ENCODE results near the gene TCTN2.

The TCTN2 gene

DNA sequence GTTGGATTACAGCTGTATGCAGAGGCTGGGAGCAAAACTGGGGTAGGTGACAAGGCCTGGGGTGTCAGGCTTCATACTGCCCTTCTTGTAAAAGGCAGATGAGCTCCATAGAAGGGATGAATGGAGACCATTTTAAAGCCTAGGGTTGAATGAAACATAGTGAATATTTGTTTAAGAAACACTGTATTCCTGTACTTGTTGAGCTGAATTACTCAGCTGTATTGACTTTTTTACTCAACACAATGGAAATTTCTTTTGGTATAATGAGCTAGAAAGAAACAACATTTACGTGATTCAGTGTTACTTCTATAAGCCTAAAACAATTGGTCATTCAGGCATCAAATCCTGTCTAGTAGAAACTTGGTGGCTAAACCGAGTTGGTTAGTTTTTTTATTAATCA, 55.3 kb downstream of the TCTN2 start:
- no peak for DNase-seq (ENCODE audit: extremely low spot score)
- POLR2A ChIA-PET = no interaction called here
- CTCF ChIA-PET = interaction anchor here (3.2 kb wide), 1 partner anchor 12 kb away, joined by 11 read pairs; no protein-coding TSS in a partner anchor
- TF ChIP-seq, protein P1, sequence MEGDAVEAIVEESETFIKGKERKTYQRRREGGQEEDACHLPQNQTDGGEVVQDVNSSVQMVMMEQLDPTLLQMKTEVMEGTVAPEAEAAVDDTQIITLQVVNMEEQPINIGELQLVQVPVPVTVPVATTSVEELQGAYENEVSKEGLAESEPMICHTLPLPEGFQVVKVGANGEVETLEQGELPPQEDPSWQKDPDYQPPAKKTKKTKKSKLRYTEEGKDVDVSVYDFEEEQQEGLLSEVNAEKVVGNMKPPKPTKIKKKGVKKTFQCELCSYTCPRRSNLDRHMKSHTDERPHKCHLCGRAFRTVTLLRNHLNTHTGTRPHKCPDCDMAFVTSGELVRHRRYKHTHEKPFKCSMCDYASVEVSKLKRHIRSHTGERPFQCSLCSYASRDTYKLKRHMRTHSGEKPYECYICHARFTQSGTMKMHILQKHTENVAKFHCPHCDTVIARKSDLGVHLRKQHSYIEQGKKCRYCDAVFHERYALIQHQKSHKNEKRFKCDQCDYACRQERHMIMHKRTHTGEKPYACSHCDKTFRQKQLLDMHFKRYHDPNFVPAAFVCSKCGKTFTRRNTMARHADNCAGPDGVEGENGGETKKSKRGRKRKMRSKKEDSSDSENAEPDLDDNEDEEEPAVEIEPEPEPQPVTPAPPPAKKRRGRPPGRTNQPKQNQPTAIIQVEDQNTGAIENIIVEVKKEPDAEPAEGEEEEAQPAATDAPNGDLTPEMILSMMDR (IDR thresholded peaks at IDR 0.05; ENCODE audit: control extremely low read depth, extremely low read depth, low read depth, missing control alignments) = no peak

DNA sequence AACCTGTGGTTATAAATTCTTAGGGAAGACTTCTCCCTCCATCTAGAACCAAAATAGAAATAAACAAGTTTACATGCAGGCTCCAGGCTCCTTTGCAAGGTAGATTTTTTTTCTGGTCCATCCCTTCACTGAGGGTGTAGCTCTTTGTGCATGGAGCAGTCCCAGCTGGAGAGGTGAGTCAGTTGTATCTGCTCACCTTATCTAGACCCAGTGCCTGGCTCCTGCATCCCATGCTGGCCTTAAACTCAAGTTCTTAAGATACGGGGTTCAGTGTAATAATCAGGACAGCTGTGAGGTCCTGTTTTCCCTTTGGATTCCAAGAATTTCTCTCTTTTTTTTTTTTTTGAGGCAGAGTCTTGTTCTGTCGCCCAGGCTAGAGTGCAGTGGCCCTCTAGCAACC, 56.0 kb downstream of the TCTN2 start:
- TF ChIP-seq, protein P1 (IDR thresholded peaks at IDR 0.05; ENCODE audit: control extremely low read depth, extremely low read depth, low read depth, missing control alignments) = no peak
- CTCF ChIA-PET = interaction anchor here (3.2 kb wide), 1 partner anchor 13 kb away, joined by 11 read pairs; no protein-coding TSS in a partner anchor
- no peak for DNase-seq (ENCODE audit: extremely low spot score)
- POLR2A ChIA-PET = no interaction called here

DNA sequence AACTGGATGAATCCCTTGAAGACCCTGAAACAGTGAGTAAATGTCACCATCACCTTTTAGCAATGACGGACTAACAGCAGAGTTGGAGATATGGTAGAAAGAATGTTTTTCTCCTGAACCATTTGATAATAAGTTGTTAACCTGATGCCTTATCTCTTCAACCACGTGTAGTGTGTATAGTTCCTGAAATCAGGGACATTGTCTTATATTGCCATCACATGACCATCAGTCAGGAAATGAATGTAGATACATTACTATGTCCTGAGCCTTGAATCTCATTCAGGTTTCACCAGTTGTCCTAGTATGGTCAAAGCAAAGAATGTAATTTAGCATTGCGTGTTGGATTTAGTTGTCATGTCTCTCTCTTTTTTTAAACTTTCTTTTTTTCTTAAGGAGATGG, 57.0 kb downstream of the TCTN2 start:
- no peak for DNase-seq (ENCODE audit: extremely low spot score)
- POLR2A ChIA-PET = no interaction called here
- CTCF ChIA-PET = no interaction called here
- TF ChIP-seq, protein P1 (IDR thresholded peaks at IDR 0.05; ENCODE audit: control extremely low read depth, extremely low read depth, low read depth, missing control alignments) = no peak

DNA sequence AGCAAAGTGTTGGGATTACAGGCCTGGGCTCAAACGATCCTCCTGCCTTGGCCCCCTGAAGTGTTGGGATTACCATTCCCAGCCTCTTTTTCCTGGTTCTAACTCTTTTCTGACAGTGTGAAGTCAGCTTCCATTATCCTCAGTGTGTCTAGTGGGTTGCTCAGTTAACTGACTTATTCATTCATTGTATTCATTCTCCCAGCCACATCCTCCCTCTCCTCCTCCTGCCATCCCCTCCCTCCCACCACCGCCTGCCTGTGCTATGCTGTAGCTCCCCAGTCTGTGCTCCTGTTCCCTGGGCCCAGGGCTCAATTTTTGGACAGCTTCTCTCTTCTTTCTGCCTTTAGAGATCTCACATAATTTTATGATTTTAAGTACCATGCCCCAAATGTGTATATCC, 60.7 kb downstream of the TCTN2 start:
- TF ChIP-seq, protein P1 (IDR thresholded peaks at IDR 0.05; ENCODE audit: control extremely low read depth, extremely low read depth, low read depth, missing control alignments) = no peak
- POLR2A ChIA-PET = no interaction called here
- CTCF ChIA-PET = no interaction called here
- DNase-seq (ENCODE audit: extremely low spot score) = no peak

- ChIA-PET CTCF (no interaction called here), POLR2A (no interaction called here)
- TF ChIP-seq, protein P1 (IDR thresholded peaks at IDR 0.05; ENCODE audit: control extremely low read depth, extremely low read depth, low read depth, missing control alignments) = no peak
- DNase-seq (ENCODE audit: extremely low spot score) = no peak
Measured at GRCh38 chr12:123732251-123732650, 61.3 kb downstream of the TCTN2 start.

DNA sequence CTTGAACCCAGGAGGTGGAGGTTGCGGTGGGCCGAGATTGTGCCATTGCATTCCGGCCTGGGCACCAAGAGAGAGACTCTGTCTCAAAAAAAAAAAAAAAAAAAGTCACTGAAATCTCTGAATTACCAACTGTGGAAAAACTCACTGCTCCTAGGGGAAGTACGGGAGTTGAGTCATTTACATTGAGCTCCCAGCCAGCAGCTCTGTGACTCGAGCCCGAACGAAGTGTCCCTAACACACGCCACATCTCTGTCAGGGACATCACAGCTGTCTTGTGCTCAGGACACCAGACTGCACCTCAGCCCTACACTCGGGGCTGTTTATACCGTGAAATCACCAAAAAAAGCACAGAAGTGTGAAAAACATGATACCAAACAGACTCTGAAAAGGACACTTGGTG, 62.3 kb downstream of the TCTN2 start:
- TF ChIP-seq, protein P1 (IDR thresholded peaks at IDR 0.05; ENCODE audit: control extremely low read depth, extremely low read depth, low read depth, missing control alignments) = no peak
- ChIA-PET POLR2A (no interaction called here), CTCF (no interaction called here)
- DNase-seq (ENCODE audit: extremely low spot score) = no peak

DNA sequence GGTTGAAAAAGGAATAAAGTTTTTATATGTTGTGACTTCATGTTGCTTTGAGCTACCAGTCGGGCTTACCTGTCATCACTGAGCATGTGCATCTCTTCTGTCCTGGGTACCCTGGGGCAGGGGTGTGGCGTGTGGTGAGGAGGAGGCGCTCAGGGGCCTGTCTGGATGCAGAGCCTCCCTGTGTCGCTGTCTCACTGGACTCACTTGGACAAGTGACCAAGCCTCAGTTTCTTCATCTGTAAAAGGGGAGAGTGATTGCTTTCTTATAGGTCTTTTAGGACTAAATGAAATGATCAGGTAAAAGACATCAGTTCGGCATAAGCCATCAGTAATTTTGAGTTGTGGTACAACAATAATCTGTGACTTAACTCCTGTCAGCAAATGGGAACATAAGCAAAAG, 63.4 kb downstream of the TCTN2 start:
- ChIA-PET POLR2A (no interaction called here), CTCF (interaction anchor here (1.1 kb wide), 2 partner anchors 22 to 28 kb away, joined by 3 to 4 read pairs; partner anchors contain the start of genes ATP6V0A2 and DNAH10)
- DNase-seq (ENCODE audit: extremely low spot score) = no peak
- TF ChIP-seq, protein P1 (IDR thresholded peaks at IDR 0.05; ENCODE audit: control extremely low read depth, extremely low read depth, low read depth, missing control alignments) = no peak
